Spleen (tissue), 11 donors: ENCODE measurements around the gene WDR82. TPM values are rescaled to one million over a fixed set of nuclear protein-coding genes. Genes with fewer than 3 reads are reported as not detected.
A peak's percentile ranks its signal among the peaks of the same experiment; 100 is the strongest.

ENCODE experiments used
- DNase-seq: peaks from one replicate; pipeline ENCODE4 v3.0.0-alpha.2; 2020
- H3K27ac ChIP-seq, 8 donors: fragments of 200-600 bp; sonication (generic) in 7 of 8; 1 replicate in 4 of 8; 2 replicates in 4 of 8; pipeline versions ENCODE4 v1.5.0 to v1.8.0; 2016 to 2021; ENCODE audit warnings: inconsistent platforms in 4 of 8, mild to moderate bottlenecking in 4 of 8, moderate library complexity in 1 of 8
- H3K27me3 ChIP-seq, 7 donors: fragments of 200-600 bp; sonication (generic) in 6 of 7; replicated peaks in 1 of 7; 1 replicate in 4 of 7; 2 replicates in 3 of 7; pipeline versions ENCODE4 v1.5.0 to v1.8.0; 2016 to 2021; ENCODE audit warnings: inconsistent platforms in 3 of 7, mild to moderate bottlenecking in 1 of 7
- H3K36me3 ChIP-seq, 6 donors: fragments of 200-600 bp; sonication (generic) in 5 of 6; 1 replicate in 4 of 6; 2 replicates in 2 of 6; pipeline versions ENCODE4 v1.5.0 to v1.8.0; 2016 to 2021; ENCODE audit warnings: inconsistent platforms in 2 of 6
- H3K4me1 ChIP-seq, 6 donors: fragments of 200-600 bp; sonication (generic) in 5 of 6; 1 replicate in 3 of 6; 2 replicates in 3 of 6; pipeline versions ENCODE4 v1.5.0 to v1.8.0; 2016 to 2021; ENCODE audit warnings: inconsistent platforms in 3 of 6
- H3K4me3 ChIP-seq, 8 donors: fragments of 200-600 bp; sonication (generic) in 7 of 8; 1 replicate in 4 of 8; 2 replicates in 4 of 8; pipeline versions ENCODE4 v1.5.0 to v1.8.0; 2016 to 2021; ENCODE audit warnings: inconsistent platforms in 4 of 8, mild to moderate bottlenecking in 4 of 8, moderate library complexity in 2 of 8
- H3K9me3 ChIP-seq, 8 donors: fragments of 200-600 bp; sonication (generic) in 7 of 8; 1 replicate in 4 of 8; 2 replicates in 4 of 8; pipeline versions ENCODE4 v1.5.0 to v1.8.0; 2016 to 2021; ENCODE audit warnings: inconsistent platforms in 4 of 8
- CTCF ChIP-seq, 11 experiments: fragments of 200-600 bp in 7 of 11; fragments of 450-650 bp in 4 of 11; sonication (generic) in 4 of 11; IDR thresholded peaks in 8 of 11; conservative IDR thresholded peaks in 3 of 11; 1 replicate in 7 of 11; 2 replicates in 4 of 11; pipeline versions ENCODE4 v1.4.0 to v1.8.0; 2016 to 2021; ENCODE audit warnings: antibody characterized with exemption in 11 of 11, inconsistent platforms in 4 of 11, mild to moderate bottlenecking in 1 of 11
- POLR2A ChIP-seq, 3 donors: fragments of 450-650 bp; IDR thresholded peaks; one replicate each; pipeline ENCODE4 v1.5.1; 2017; ENCODE audit warnings: antibody characterized with exemption in 3 of 3, mild to moderate bottlenecking in 1 of 3
- POLR2AphosphoS5 ChIP-seq, 3 donors: sonication (generic); formaldehyde crosslinking; IDR thresholded peaks; one replicate each; pipeline ENCODE4 v1.5.1; 2017; ENCODE audit warnings: antibody characterized with exemption in 3 of 3
- WGBS, 5 donors: extraction: QIAGEN DNeasy Blood & Tissue Kit in 3 of 5; methylation state at CpG; one replicate each; pipeline versions ENCODE4 v1.1.5 to v1.1.7; 2013 to 2018; 5-methylcytosine and 5-hydroxymethylcytosine counted together
- intact Hi-C: fragments of 100-400 bp; cut with DNase I; formaldehyde crosslinking; loops from one replicate; pipeline ENCODE4 v1.15.0; 2023; ENCODE audit warnings: low total_unique reads
- polyA plus RNA-seq, 3 donors: library from polyadenylated mRNA; stranded (reverse); fragments of 200-250 nt; gene quantifications; one replicate each; pipeline ENCODE4 v1.2.1, GENCODE V29; 2013
- total RNA-seq, 7 donors: library from RNA; depleted of rRNA in 3 of 7; stranded (reverse); fragments of >200 nt in 3 of 7; fragmentation: NEBNext Ultra II Directional in 4 of 7; extraction: Animal tissue kit (Norgen Biotek cat#: 25700) in 4 of 7; gene quantifications; one replicate each; pipeline versions ENCODE4 v1.1.0 to v1.2.1, GENCODE V29; 2016 to 2021
- donor health status: healthy with polysubstance abuse.
- donor health status: DM: no; HTN: no; CAD: no; lungs with moderate emphysema.
- donor health status: DM: no; HTN: no; CAD: no.
- donor health status: Bipolar disorder and iron deficiency.
- donor health status: healthy.
- donor health status: DM: no; HTN: no; CAD: no.
- donor health status: DM: yes; HTN: yes; CAD: no.

WDR82 gene
- total and polyA plus RNA-seq, 10 donors, result 20.9 to 80.6 (median 66.4) TPM

GRCh38 chr3:52294320-52295150 is 16.1 kb upstream of the WDR82 start:
- Histone ChIP-seq H3K36me3 (peaks cover 0 to 79% (median 45%) of the 10 kb centered on the region in 6 donors), H3K9me3 (no peaks in the 10 kb centered on the region), H3K27me3 (no peaks in the 10 kb centered on the region), H3K27ac (no peak overlapping the region), H3K4me3 (no peak overlapping the region), H3K4me1 (peaks cover 0 to 52% (median 9%) of the 10 kb centered on the region in 6 donors)
- WGBS, 5 donors, result 80 to 96% (median 93%) methylated on average over 8 to 11 of the region's 11 CpGs
- intact Hi-C loops, result loop anchor here (5.0 kb wide), 1 partner anchor 43 kb away; no protein-coding TSS in a partner anchor
- TF ChIP-seq POLR2A (IDR thresholded peaks at IDR 0.05) (no peak), POLR2AphosphoS5 (IDR thresholded peaks at IDR 0.05) (no peak), CTCF (IDR thresholded peaks at IDR 0.05 in 8 of 11, conservative IDR thresholded peaks at IDR 0.05 in 3 of 11) (no peak)
- peak; percentile 47 for DNase-seq

- Histone ChIP-seq H3K4me1 (peaks cover 0 to 52% (median 14%) of the 10 kb centered on the region in 6 donors), H3K36me3 (peaks cover 0 to 79% (median 45%) of the 10 kb centered on the region in 6 donors), H3K9me3 (no peaks in the 10 kb centered on the region), H3K4me3 (no peak overlapping the region), H3K27ac (no peak overlapping the region), H3K27me3 (no peaks in the 10 kb centered on the region)
- peak; percentile 51 for DNase-seq
- no peak for TF ChIP-seq POLR2A (IDR thresholded peaks at IDR 0.05)
- TF ChIP-seq POLR2AphosphoS5 (IDR thresholded peaks at IDR 0.05), result no peak
- no peak for TF ChIP-seq CTCF (IDR thresholded peaks at IDR 0.05 in 8 of 11, conservative IDR thresholded peaks at IDR 0.05 in 3 of 11)
- WGBS, 5 donors, result 91 to 97% (median 95%) methylated on average over 13 to 17 of the region's 17 CpGs
- intact Hi-C loops, result loop anchor here (5.0 kb wide), 1 partner anchor 44 kb away; no protein-coding TSS in a partner anchor
Observed at GRCh38 chr3:52293491-52294319, 15.3 kb upstream of the WDR82 start.

- Histone ChIP-seq H3K36me3 (peaks cover 0 to 75% (median 45%) of the 10 kb centered on the region in 6 donors), H3K27me3 (no peaks in the 10 kb centered on the region), H3K4me1 (peaks cover 0 to 47% (median 18%) of the 10 kb centered on the region in 6 donors), H3K4me3 (no peak overlapping the region), H3K9me3 (no peaks in the 10 kb centered on the region), H3K27ac (no peak overlapping the region)
- peak; percentile 74 for DNase-seq
- WGBS, 5 donors, result 94 to 98% (median 95%) methylated on average over 10 to 20 of the region's 20 CpGs
- intact Hi-C loops, result loop anchor here (5.0 kb wide), 1 partner anchor 45 kb away; no protein-coding TSS in a partner anchor
- TF ChIP-seq CTCF (IDR thresholded peaks at IDR 0.05 in 8 of 11, conservative IDR thresholded peaks at IDR 0.05 in 3 of 11) (no peak), POLR2A (IDR thresholded peaks at IDR 0.05) (no peak), POLR2AphosphoS5 (IDR thresholded peaks at IDR 0.05) (no peak)
Observed at GRCh38 chr3:52292247-52293065, 14.0 kb upstream of the WDR82 start.
